LNCaP clone FGC (cell line): ENCODE measurements around the gene EGR1.

ENCODE experiments used
- DNase-seq: peaks from one replicate; pipeline ENCODE4 v3.0.0-alpha.2; 2011; ENCODE audit warnings: low read depth
- H3K4me3 ChIP-seq: 2 replicates; pipeline ENCODE4 v1.5.1; 2011; ENCODE audit warnings: mild to moderate bottlenecking, low read depth, low read length, control low read depth
- CTCF ChIP-seq: IDR thresholded peaks from 2 replicates; pipeline ENCODE4 v1.5.1; 2012; ENCODE audit warnings: mild to moderate bottlenecking; ENCODE audit not compliant: control insufficient read depth, insufficient read depth; ENCODE audit errors: extremely low read depth

EGR1 gene

GRCh38 chr5:138460032-138460693, 5.1 kb upstream of the EGR1 start:
- DNase-seq, result no peak
- no peak overlapping the region for H3K4me3 ChIP-seq
- TF ChIP-seq CTCF, result no peak

- no peak overlapping the region for H3K4me3 ChIP-seq
- TF ChIP-seq CTCF, result peak; percentile 14; the same call in 1 of the 2 replicates
- peak; percentile 69 for DNase-seq
Measured at GRCh38 chr5:138461343-138462125, 3.7 kb upstream of the EGR1 start.

GRCh38 chr5:138463419-138464007, 1.8 kb upstream of the EGR1 start:
- no peak for TF ChIP-seq CTCF
- DNase-seq, result no peak
- peak overlapping the region; percentile 75 for H3K4me3 ChIP-seq

- DNase-seq, result peak; percentile 61
- H3K4me3 ChIP-seq, result peak overlapping the region; percentile 75
- peak; percentile 56 for TF ChIP-seq CTCF
Measured at GRCh38 chr5:138464008-138464387, 1.3 kb upstream of the EGR1 start.

GRCh38 chr5:138464388-138465260, 655 bp upstream of the EGR1 start:
- peak; percentile 96 for DNase-seq
- peak; percentile 44 for TF ChIP-seq CTCF
- H3K4me3 ChIP-seq, result peak overlapping the region; percentile 75

- DNase-seq, result no peak
- H3K4me3 ChIP-seq, result peak overlapping the region; percentile 75
- no peak for TF ChIP-seq CTCF
Measured at GRCh38 chr5:138466125-138466899, 1.0 kb downstream of the EGR1 start.
